Measurements from ENCODE around the gene OR2J1. TPM values are rescaled to one million over a fixed set of nuclear protein-coding genes. Genes with fewer than 3 reads are reported as not detected.
"Not testable (repeated sequence)": the region's sequence is repeated elsewhere in the genome, so short reads cannot be mapped to it uniquely, and the experiment has no call there.

OR2J1 gene
- polyA plus RNA-seq (ENCODE audit: insufficient read length): not detected

DNA sequence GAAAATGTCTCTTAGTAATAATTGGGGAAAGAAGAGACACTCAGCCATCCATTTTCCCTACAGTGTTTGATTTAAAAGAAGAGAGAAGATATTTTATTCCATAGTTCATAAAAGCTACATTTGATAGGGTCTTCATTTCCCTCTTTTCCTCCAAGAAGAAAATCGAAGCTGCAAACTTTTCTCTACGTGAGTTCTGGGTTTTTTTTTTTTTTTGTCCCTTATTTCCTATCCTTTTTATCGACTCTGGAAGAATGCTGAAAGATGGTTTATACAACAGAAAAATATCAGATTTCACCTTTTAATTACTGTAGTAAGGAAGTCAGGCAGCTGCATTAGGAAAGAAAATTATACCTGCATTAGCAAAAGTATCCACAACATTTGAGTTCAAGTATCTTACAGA is at the start of gene OR2J1:
OR2J1 (plus strand) TSS at position 301 of the 400 bp plus-strand sequence. CDS start 1,453 bp downstream, outside the sequence.
- no peak for DNase-seq

DNA sequence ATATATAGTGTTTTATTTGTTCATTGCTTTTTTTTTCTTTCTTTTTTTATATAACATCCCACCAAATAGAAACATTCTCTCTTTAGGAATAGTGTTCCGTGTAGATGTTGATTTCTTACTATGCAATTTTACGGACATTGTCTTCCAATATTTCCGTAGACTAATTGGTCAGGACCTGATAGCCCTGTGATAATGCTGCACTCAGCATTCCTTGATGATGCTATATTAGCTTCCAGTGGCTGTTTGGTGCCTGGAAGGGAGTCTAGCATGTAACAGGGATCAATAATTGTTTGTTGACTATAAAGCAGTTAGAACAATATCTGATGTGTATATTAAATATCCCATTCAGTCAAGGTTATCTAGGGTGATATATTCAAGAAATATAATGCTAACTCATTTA is 47.6 kb upstream of the OR2J1 start:
- DNase-seq: no peak

DNA sequence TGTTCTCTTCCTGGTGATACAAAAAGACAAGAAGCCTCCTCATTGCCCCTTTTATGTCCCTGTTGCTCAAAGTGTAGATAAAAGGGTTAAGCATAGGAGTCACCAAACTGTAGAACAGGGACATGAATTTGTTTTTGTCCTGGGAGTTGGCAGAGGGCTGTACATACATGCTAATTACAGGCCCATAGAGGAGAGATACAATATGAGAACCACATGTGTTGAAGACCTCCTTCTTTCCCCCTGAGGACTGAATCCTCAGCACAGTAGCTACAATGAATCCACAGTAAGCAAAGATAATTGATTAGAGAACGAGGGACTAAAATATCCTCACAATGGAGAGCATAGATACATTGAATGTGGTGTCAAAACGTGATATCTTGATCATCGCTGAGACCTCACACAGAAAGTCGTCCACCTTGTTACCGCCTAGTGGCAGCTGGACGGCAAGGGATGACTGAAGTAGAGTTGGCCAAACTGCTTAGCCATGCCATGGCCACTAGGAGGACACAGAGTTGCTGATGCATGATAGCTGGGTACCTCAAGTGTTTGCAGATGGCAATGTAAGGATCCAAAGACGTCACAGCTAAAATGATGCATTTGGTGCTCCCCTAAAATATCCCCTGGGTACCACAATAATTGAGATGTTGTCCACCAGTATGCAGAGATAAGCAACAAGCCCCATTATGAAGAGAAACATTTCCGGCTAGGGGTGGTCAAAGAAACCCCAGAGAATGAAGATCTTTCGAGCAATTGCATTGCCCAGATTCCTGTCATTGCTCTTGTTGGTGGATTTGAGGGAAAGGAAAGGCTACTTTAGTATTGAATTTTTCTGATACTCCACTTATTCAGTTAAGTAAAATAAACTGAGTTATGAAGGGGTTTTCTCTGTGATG is 27.2 kb upstream of the OR2J1 start:
- no peak for DNase-seq

DNA sequence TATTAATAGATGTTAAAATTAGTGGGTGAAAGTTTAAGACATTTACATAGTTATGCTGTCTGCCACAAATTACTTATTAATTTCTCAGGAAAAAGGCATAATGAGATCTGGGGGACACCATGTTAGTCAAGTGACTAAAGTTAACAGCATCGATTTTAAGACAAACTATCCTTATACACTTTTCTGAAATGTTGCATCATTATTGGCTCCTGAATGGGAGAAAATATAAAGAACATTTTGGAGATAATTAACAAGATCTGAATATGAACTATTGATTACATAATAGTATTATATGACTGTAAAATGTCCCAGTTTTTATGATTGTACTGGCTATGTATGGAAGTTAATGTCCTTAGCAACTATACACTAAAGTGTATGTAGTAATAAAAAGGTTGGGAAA is 20.1 kb upstream of the OR2J1 start:
- no peak for DNase-seq

DNA sequence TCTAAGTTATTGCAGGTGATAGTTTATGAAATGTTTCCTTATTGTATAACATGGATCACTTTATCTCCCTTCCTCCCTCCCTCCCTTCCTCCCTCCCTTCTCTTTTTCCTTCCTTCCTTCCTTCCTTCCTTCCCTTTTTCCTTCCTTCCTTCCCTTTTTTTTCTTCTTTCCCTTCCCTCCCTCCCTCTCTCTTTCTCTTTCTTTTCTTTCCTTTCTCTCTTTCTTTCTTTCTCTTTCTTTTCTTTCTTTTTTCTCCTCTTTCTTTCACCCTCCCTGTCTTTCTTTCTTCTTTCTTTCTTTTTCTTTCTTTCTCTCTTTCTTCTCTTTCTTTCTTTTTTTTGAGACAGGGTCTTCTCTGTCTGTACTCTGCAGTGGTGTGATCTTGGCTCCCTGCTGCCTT is 18.0 kb upstream of the OR2J1 start:
- DNase-seq: no peak

DNA sequence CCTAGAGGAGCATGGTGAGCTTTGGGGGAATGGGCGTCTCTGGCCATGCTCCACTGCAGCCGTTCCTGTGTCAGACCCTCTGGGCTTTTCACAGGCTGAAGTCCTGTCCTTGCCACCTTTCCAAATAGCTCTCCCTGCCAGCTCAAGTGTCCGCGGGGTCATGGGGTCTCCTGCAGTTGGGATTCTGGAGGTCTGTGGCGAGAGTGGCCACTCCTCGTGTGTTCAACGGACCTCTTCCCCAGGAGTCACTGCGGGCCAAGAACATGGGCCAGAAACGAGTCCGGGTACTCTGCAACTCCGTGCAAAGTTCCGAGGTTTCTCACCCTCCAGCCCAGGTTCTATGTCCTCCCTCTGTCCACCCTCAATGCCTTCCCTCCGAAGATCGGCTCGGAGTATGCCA is 16.8 kb upstream of the OR2J1 start:
- DNase-seq: no peak

DNA sequence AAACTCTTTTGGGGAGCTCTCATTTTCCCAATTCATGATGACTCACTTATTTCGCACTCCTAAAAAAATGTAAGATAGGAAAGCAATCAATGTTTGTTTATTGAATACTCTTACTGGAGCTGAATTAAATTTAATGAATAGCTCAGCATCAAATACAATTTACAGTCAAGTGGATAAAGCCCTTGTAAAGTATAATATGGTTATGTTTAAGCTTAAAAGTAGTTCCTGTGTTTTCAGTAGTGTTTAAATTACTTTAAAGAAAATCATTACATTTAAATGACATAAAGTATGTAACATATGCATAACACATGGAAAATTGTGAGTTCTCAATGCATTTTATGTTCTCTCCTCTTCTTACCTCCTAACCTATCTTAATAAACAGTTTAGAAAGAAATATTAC is 12.1 kb upstream of the OR2J1 start, which contains the start of gene OR2B3:
OR2B3 (minus strand) TSS at position 101 of the 400 bp plus-strand sequence; CDS start at position 36, 65 bp downstream.
- no peak for DNase-seq

DNA sequence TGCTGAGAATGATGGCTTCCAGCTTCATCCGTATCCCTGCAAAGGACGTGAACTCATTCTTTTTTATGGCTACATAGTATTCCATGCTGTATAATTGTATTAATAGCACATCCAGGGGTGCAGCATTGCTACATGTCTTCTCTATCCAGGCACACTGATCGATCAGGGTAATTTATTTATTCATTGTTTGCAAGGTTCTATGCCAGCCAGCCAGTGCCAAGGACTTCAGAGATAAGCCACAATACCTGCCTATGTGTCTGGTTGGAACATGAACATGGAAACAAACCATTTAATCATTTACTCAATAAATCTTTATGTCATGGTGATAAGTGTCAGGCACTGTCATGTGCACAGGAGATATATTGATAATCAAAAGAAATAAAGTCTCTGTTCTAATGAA is 6.3 kb upstream of the OR2J1 start:
- no peak for DNase-seq

DNA sequence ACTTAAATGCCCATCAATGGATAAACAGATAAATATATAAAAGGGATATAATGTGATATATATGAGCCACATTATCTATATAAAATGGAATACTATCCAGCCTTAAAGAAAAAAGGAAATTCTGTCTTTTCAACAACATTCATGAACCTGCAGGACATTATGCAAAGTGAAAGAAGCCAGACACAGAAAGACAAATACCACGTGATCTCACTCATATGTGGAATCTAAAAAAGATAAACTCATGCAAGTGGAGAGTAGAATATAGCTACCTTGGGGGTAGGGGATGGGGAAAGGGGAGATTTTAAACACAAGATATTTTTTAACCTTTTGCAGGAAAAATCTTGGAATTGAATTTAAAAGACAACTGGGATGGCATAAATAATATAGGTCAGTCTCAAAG is 1.5 kb upstream of the OR2J1 start:
- DNase-seq: no peak

DNA sequence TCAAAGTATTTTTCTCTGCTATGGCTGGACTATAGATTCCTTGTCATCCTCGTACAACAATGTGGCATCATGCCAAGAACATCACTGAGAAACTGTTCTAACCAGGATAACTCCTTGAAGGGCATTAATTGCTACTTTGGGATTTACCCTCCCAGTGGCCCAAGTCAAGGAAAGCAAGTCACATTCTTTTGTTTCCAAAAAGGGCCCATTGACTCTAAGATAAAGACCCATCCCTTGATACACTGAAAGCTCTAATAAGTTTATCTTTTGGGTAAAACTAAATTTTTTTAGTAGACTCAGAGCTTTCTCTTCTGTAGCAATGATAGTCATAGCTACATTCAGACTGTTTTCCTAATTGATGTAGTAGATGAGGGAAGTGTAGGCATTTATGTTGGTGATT is 8.5 kb downstream of the OR2J1 start, which contains the start of gene OR2J3:
OR2J3 (plus strand) TSS at position 301 of the 400 bp plus-strand sequence. CDS start 3,833 bp downstream, outside the sequence.
- DNase-seq: no peak

DNA sequence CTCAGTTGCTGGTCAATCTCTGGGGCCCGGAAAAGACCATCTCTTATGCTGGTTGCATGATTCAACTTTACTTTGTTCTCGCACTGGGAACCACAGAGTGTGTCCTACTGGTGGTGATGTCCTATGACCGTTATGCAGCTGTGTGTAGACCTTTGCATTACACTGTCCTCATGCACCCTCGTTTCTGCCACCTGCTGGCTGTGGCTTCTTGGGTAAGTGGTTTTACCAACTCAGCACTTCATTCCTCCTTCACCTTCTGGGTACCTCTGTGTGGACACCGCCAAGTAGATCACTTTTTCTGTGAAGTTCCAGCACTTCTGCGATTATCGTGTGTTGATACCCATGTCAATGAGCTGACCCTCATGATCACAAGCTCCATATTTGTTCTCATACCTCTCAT is 12.8 kb downstream of the OR2J1 start:
- no peak for DNase-seq

DNA sequence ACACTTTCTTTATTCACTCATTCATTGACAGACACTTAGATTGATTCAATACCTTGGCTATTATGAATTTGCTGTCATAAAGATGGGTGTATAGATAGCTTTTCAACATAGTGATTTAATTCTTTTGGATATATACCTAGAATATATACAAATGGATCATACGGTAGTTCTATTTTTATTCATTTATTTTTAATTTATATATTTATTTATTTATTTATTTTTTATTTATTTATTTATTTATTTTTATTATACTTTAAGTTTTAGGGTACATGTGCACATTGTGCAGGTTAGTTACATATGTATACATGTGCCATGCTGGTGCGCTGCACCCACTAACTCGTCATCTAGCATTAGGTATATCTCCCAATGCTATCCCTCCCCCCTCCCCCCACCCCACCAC is 15.7 kb downstream of the OR2J1 start:
- not testable (repeated sequence) for DNase-seq

DNA sequence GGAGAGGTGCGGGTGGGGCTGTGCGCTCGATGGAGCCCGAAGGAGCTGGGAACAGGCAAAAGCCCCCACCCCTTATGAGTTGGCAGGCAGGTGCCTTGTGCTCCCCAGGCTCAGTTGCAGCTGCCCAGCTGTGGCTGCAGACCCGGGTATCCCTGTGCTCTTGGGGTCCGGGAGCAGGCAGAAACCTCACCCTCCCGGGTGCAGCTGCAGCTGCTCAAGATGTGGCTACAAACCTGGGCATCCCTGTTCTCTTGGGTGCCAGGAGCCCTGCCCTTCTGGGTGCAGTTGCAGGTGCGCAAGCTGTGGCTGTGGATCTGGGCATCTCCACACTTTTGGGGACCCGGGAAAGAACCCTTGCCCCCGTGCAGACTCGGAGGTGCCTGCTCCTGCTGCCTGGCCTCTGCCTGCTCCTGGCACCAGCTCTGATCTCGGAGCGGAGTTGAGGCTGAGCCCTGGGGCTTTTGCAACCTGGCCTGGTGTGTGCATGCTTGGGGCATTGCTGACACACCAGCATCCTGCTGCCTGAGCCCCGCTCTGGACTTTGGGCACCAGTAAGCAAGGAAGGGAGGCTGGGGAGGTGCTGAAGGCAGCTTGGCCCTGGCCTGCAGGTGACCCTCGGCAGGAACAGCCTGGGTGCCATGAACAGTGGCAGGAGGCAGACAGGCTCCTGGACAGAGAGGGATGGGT is 30.2 kb downstream of the OR2J1 start:
- no peak for DNase-seq

DNA sequence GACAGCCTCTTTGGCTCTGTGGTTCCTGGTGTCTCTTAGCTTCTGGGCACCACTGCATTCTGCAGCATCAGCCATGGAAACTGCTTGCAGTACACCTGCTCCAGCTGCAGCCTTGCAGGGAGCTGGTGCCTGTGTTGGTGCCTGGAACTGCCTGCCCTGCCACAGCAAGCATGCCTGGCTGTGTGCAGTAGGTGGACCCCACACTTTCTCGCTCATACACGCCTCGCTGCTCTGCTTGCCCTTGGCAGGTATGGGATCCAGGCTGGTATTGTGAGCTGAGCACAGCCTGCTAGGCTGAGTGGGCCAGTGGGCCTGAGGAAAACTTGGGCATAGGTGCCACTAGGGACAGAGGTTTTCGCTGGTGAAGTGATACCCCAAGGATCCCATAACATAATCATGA is 31.4 kb downstream of the OR2J1 start:
- no peak for DNase-seq

DNA sequence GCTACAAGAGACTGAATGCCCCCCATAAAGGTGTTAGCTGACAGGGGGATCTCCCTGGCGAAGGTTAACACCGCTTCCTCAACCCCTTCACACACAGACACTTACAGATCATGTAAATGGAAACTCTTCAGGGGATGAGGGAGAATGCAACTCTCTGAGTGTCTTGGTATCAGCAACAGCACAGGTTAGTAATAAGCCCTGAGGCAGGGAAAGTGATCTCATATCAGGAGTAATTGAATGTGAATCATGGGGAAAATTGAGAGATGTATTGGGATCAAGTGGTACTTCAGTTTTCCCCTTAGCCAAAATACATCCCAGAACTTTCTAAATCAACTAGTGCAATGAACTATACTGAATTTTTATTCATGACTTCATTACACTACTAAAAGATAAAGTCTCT is 32.4 kb downstream of the OR2J1 start:
- DNase-seq: no peak

DNA sequence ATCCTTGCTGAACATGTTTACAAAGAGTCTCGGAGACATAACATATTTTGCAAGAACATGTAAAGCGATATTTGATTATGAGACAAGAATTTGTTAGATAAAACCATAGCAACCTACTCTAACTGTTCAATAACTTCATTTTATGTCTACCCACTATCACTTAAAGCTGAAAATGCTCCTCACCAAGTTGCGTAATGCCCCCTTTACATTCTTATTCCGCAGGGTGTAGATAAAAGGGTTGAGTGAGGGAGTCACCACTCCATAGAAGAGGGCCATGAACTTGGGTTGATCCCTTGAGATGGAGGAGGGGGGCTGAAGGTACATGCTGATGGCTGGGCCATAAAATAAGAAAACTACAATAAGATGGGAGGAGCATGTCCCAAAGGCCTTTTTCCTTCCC is 38.4 kb downstream of the OR2J1 start:
- no peak for DNase-seq

DNA sequence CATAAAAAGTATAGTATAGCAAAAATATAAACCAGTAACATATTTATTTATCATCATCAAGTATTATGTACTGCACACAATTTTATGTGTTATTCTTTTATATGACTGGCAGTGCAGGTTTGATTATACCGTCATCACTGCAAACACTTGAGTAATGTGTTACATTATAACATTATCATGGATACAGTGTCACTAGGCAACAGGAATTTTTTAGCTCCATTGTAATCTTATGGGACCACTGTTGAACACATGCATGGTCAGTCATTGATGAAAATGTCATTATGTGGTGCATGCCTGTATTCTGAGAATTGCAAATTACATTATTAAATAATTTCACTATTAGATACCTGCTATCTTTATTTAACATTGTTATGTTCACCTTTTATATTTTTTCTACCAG is 42.3 kb downstream of the OR2J1 start:
- no peak for DNase-seq

DNA sequence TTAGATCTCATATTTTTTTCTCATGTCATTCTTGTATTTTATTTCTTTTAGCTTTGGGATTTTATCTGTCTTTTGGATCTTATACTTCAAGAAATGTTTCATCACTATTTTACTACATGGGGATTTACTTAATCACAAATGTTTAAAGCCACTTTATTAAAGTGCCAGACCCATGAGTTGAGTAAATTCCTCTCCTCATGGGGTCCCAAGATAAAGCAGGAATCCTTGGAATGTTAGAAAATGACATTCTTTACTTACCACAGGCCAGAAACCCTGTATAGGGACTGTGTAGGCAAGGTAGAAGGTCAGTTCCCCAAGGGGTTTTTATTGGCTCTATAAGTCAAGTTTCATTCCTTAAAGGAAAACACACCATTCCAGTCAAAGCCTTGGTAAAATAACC is 43.0 kb downstream of the OR2J1 start:
- no peak for DNase-seq

DNA sequence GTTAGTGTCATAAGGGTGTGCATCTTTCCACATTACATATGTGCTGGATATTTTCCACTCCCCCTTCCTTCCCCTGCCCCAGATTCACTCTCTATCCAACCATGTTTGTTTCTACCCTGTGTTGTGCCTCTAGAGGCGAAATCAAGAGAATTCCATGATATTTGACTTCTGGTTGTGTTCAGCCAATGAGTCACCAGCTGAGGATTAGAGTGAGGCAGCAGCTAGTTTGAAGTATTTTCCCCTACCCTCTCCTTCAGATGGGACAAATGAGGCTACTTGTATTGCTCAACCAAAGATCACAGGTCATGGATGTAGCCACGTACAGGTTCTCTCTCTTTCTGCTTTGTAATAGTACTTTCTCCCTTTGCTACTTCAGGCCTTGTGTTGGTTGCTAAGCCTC is 46.9 kb downstream of the OR2J1 start:
- DNase-seq: no peak

DNA sequence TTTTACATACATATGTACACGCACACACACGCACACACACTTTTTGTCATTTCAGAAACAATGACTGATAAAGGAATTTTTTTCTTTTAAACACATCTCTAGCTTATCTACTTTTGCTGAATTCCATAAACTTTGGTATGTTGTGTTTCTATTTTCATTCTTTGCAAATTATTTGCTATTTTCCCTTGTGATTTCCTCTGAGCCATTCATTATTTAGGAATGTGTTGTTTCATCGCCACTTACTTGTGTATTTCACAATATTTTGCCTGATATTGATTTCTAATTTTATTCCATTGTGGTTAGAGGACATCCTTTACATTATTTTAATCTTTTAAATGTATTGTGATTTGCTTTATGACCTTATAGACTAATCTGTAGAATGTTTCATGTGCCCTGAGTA is 47.8 kb downstream of the OR2J1 start:
- DNase-seq: no peak

DNA sequence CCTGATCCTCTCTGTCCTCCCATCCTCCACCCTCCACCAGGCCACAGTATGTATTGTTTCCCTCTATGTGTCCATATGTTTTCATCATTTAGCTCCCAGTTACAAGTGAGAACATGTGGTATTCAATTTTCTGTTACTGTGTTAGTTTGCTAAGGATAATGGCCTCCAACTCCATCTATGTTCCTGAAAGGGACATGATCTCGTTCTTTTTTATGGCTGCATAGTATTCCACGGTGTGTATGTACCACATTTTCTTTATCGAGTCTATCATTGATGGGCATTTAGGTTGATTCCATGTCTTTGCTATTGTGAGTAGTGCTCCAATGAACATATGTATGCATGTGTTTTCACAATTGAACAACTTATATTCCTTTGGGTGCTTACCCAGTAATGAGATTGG is 50.2 kb downstream of the OR2J1 start:
- not testable (repeated sequence) for DNase-seq
